B cell (primary cell): Measurements from ENCODE around the gene ARL4A.

Experiments
- CTCF ChIP-seq: fragments of 200-600 bp; IDR thresholded peaks from one replicate; pipeline ENCODE4 v1.8.0; 2022; ENCODE audit warnings: antibody characterized with exemption, mild to moderate bottlenecking
- EZH2 ChIP-seq: IDR thresholded peaks from 2 replicates; pipeline ENCODE4 v1.6.1; 2012; ENCODE audit warnings: borderline replicate concordance, low read depth, mild to moderate bottlenecking, moderate library complexity, low read length; ENCODE audit not compliant: insufficient read depth, poor library complexity, severe bottlenecking

DNA sequence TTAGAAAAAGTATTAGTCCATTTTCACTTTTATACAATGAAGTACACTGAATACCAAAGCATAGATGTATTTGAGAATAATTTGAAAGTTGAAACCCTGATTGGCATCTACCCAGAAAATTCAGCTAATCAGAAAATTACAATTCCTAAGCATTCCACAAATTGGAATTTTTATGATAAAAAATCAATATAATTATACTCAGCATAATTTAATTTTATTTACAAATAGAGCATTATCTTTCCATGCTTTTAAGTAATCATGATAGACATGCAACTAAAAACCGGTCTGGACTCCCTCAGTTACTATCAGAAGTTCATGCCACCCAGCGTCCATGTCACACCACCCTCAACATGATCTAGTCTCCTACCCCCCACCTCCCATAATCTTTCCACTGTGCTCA is 50.4 kb downstream of the ARL4A start:
- TF ChIP-seq CTCF = no peak
- TF ChIP-seq EZH2 = no peak
